Panc1 (cell line): ENCODE measurements around the gene MGME1. TPM values are rescaled to one million over a fixed set of nuclear protein-coding genes. Genes with fewer than 3 reads are reported as not detected.

Experiments
- ATAC-seq: fragments of 200-7000 bp; cut with Tn5 transposase; 2 replicates; pipeline ENCODE4 v1.9.1; 2020; ENCODE audit warnings: mild to moderate bottlenecking, moderate library complexity
- BruUV-seq: library from RNA; stranded (reverse); fragments of 400-500 nt; replicated peaks from 2 replicates; lab custom pipeline; 2021; lab: Mats Ljungman, UMichigan
- CTCF ChIA-PET: fragments of 300-600 bp; sonication (Branson Sonifier 250); formaldehyde crosslinking; loops from one replicate; lab custom pipeline; 2022; ENCODE audit warnings: antibody characterized with exemption; lab: Charles Lee
- POLR2A ChIA-PET: fragments of 300-600 bp; sonication (Branson Sonifier 250); formaldehyde crosslinking; loops from one replicate; lab custom pipeline; 2022; ENCODE audit warnings: antibody characterized with exemption; lab: Charles Lee
- DNase-seq: peaks from one replicate; pipeline ENCODE4 v3.0.0-alpha.2; 2010; ENCODE audit warnings: low read depth, low spot score
- H3K27ac ChIP-seq: 2 replicates; pipeline ENCODE4 v1.5.1; 2011; ENCODE audit warnings: mild to moderate bottlenecking, low read length, inconsistent platforms
- H3K27me3 ChIP-seq: fragments of 200-500 bp; sonication (Bioruptor generic); 2 replicates; pipeline ENCODE4 v1.6.0; 2014; ENCODE audit warnings: low read length, inconsistent platforms; ENCODE audit not compliant: control insufficient read depth, insufficient read depth
- H3K36me3 ChIP-seq: fragments of 200-500 bp; sonication (Bioruptor generic); 2 replicates; pipeline ENCODE4 v1.5.1; 2014; ENCODE audit warnings: inconsistent platforms, mild to moderate bottlenecking, low read length, moderate library complexity; ENCODE audit not compliant: control insufficient read depth, insufficient read depth
- H3K4me1 ChIP-seq: 2 replicates; pipeline ENCODE4 v1.5.1; 2011; ENCODE audit warnings: inconsistent platforms, mild to moderate bottlenecking, low read length, moderate library complexity; ENCODE audit not compliant: control insufficient read depth, insufficient read depth
- H3K4me3 ChIP-seq, 2 experiments: 2 replicates each; pipeline ENCODE4 v1.5.1; 2011 to 2012; ENCODE audit warnings: low read depth in 2 of 2, low read length in 2 of 2, mild to moderate bottlenecking in 2 of 2, inconsistent platforms in 1 of 2, moderate library complexity in 1 of 2
- H3K9me3 ChIP-seq: fragments of 200-500 bp; sonication (Bioruptor generic); 2 replicates; pipeline ENCODE4 v1.5.1; 2014; ENCODE audit warnings: low read depth, mild to moderate bottlenecking, inconsistent platforms, low read length, moderate library complexity; ENCODE audit not compliant: control insufficient read depth, insufficient read depth
- CTCF ChIP-seq: fragments of 450-650 bp; IDR thresholded peaks from 2 replicates; pipeline ENCODE4 v1.5.1; 2017; ENCODE audit warnings: mild to moderate bottlenecking
- POLR2AphosphoS5 ChIP-seq: IDR thresholded peaks from 2 replicates; pipeline ENCODE4 v1.6.1; 2012; ENCODE audit warnings: mild to moderate bottlenecking, low read depth, low read length, moderate library complexity
- REST ChIP-seq, 2 experiments: IDR thresholded peaks; 2 replicates each; pipeline ENCODE4 v1.6.1; 2011 to 2012; ENCODE audit warnings: low read depth in 2 of 2, control low read depth in 1 of 2, low read length in 1 of 2, mild to moderate bottlenecking in 1 of 2, moderate library complexity in 1 of 2; ENCODE audit not compliant: insufficient read depth in 1 of 2
- SIN3A ChIP-seq: IDR thresholded peaks from 2 replicates; pipeline ENCODE4 v1.6.1; 2012; ENCODE audit warnings: low read depth, mild to moderate bottlenecking, low read length, moderate library complexity, borderline replicate concordance; ENCODE audit not compliant: insufficient read depth
- TCF7L2 ChIP-seq: IDR thresholded peaks from 2 replicates; pipeline ENCODE4 v1.6.1; 2011; ENCODE audit warnings: mild to moderate bottlenecking, low read depth, low read length, inconsistent platforms
- in situ Hi-C: cut with HindIII; loops from 2 replicates; pipeline ENCODE4 v1.10.0; 2016; ENCODE audit warnings: low sequenced_read_pairs, low pct_unique_long_range_greater_than_20kb
- intact Hi-C: fragments of 100-400 bp; cut with micrococcal nuclease; formaldehyde crosslinking; loops from one replicate; pipeline ENCODE4 v1.10.0; 2022; ENCODE audit not compliant: unreplicated experiment
- total RNA-seq: library from RNA; stranded (reverse); gene quantifications from one replicate; pipeline ENCODE4 v1.2.1, GENCODE V29; 2021; ENCODE audit not compliant: unreplicated experiment

Gene MGME1
- total RNA-seq, 1 experiment from 2014 or later: 27.0 TPM

GRCh38 chr20:17964073-17964472 is 4.7 kb upstream of the MGME1 start:
- H3K9me3 ChIP-seq: no peaks in the 10 kb centered on the region
- POLR2A ChIA-PET: no interaction called here
- CTCF ChIA-PET: no interaction called here
- no TSS peak for BruUV-seq
- no peaks in the 10 kb centered on the region for H3K27me3 ChIP-seq
- intact Hi-C loops: no loop called here
- peaks cover 10% of the 10 kb centered on the region for H3K36me3 ChIP-seq
- DNase-seq (no peak), ATAC-seq (no peak)
- in situ Hi-C loops: no loop called here
- 0 out of 4 replicates have a peak overlapping the region, but pooled peaks of 1 of the 2 experiments have one; percentile 6 for H3K4me3 ChIP-seq
- peak overlapping the region; percentile 83 for H3K27ac ChIP-seq
- no peak for TF ChIP-seq REST (IDR thresholded peaks at IDR 0.05; ENCODE audit: insufficient read depth in 1 of 2, low read depth in 2 of 2, low read length in 1 of 2)
- TF ChIP-seq SIN3A: no peak
- no peak for TF ChIP-seq POLR2AphosphoS5
- TF ChIP-seq CTCF: no peak
- TF ChIP-seq TCF7L2: no peak
- H3K4me1 ChIP-seq: peaks cover 57% of the 10 kb centered on the region

- BruUV-seq: no TSS peak
- intact Hi-C loops (no loop called here), in situ Hi-C loops (no loop called here)
- DNase-seq: no peak
- H3K4me1 ChIP-seq: peaks cover 52% of the 10 kb centered on the region
- H3K27ac ChIP-seq: peak overlapping the region; percentile 83
- ATAC-seq: no peak
- H3K4me3 ChIP-seq: peak overlapping the region; percentile 95 to 97
- no peaks in the 10 kb centered on the region for H3K27me3 ChIP-seq
- H3K9me3 ChIP-seq: no peaks in the 10 kb centered on the region
- ChIA-PET POLR2A (no interaction called here), CTCF (no interaction called here)
- TF ChIP-seq TCF7L2 (no peak), POLR2AphosphoS5 (no peak), REST (IDR thresholded peaks at IDR 0.05; ENCODE audit: insufficient read depth in 1 of 2, low read depth in 2 of 2, low read length in 1 of 2) (no peak), SIN3A (no peak), CTCF (no peak)
- H3K36me3 ChIP-seq: peaks cover 10% of the 10 kb centered on the region
Observed at GRCh38 chr20:17964632-17965031, 4.2 kb upstream of the MGME1 start.
